T-helper 1 cell (primary cell): ENCODE results near the gene TSHZ1.

Source experiments
- DNase-seq, 5 donors: peaks; one replicate each; pipeline ENCODE4 v3.0.0-alpha.2; 2012 to 2020

The TSHZ1 gene

GRCh38 chr18:75221897-75222296, 11.3 kb downstream of the TSHZ1 start:
- no peak for DNase-seq

GRCh38 chr18:75222407-75222806, 11.8 kb downstream of the TSHZ1 start:
- no peak for DNase-seq

GRCh38 chr18:75223687-75224347, 13.2 kb downstream of the TSHZ1 start:
- no peak for DNase-seq

GRCh38 chr18:75226286-75226955, 15.8 kb downstream of the TSHZ1 start:
- DNase-seq: no peak

GRCh38 chr18:75226956-75227316, 16.3 kb downstream of the TSHZ1 start:
- DNase-seq: no peak

- no peak for DNase-seq
These were observed 17.1 kb downstream of the TSHZ1 start for GRCh38 chr18:75227535-75228296.

- no peak for DNase-seq
These were observed 18.4 kb downstream of the TSHZ1 start for GRCh38 chr18:75228967-75229366.

- no peak for DNase-seq
These were observed 18.8 kb downstream of the TSHZ1 start for GRCh38 chr18:75229437-75229836.

GRCh38 chr18:75230163-75231052, 19.8 kb downstream of the TSHZ1 start:
- no peak for DNase-seq

- DNase-seq: no peak
These were observed 20.4 kb downstream of the TSHZ1 start for GRCh38 chr18:75231053-75231406.

GRCh38 chr18:75234901-75235300, 24.3 kb downstream of the TSHZ1 start:
- no peak for DNase-seq

GRCh38 chr18:75235896-75236295, 25.3 kb downstream of the TSHZ1 start:
- DNase-seq: no peak

GRCh38 chr18:75238100-75238499, 27.5 kb downstream of the TSHZ1 start:
- no peak for DNase-seq

GRCh38 chr18:75238786-75239185, 28.2 kb downstream of the TSHZ1 start:
- no peak for DNase-seq

- no peak for DNase-seq
These were observed 29.8 kb downstream of the TSHZ1 start for GRCh38 chr18:75240433-75240832.

GRCh38 chr18:75241705-75242104, 31.1 kb downstream of the TSHZ1 start:
- DNase-seq: no peak

GRCh38 chr18:75244351-75245313, 34.0 kb downstream of the TSHZ1 start:
- peak in 1 of 5 donors; percentile 23 for DNase-seq

- no peak for DNase-seq
These were observed 36.4 kb downstream of the TSHZ1 start for GRCh38 chr18:75246721-75247610.

GRCh38 chr18:75247611-75248421, 37.2 kb downstream of the TSHZ1 start:
- DNase-seq: peak in 1 of 5 donors; percentile 52
